ENCODE results near the gene RPP25.

Gene RPP25

GRCh38 chr15:74907163-74907870, 49.3 kb downstream of the RPP25 start:
- TF ChIP-seq, protein P1, sequence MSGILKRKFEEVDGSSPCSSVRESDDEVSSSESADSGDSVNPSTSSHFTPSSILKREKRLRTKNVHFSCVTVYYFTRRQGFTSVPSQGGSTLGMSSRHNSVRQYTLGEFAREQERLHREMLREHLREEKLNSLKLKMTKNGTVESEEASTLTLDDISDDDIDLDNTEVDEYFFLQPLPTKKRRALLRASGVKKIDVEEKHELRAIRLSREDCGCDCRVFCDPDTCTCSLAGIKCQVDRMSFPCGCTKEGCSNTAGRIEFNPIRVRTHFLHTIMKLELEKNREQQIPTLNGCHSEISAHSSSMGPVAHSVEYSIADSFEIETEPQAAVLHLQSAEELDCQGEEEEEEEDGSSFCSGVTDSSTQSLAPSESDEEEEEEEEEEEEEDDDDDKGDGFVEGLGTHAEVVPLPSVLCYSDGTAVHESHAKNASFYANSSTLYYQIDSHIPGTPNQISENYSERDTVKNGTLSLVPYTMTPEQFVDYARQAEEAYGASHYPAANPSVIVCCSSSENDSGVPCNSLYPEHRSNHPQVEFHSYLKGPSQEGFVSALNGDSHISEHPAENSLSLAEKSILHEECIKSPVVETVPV (CRISPR knock-in tag; IDR thresholded peaks at IDR 0.05): no peak
- TF ChIP-seq, protein P2, sequence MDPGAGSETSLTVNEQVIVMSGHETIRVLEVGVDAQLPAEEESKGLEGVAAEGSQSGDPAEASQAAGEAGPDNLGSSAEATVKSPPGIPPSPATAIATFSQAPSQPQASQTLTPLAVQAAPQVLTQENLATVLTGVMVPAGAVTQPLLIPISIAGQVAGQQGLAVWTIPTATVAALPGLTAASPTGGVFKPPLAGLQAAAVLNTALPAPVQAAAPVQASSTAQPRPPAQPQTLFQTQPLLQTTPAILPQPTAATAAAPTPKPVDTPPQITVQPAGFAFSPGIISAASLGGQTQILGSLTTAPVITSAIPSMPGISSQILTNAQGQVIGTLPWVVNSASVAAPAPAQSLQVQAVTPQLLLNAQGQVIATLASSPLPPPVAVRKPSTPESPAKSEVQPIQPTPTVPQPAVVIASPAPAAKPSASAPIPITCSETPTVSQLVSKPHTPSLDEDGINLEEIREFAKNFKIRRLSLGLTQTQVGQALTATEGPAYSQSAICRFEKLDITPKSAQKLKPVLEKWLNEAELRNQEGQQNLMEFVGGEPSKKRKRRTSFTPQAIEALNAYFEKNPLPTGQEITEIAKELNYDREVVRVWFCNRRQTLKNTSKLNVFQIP (CRISPR knock-in tag; IDR thresholded peaks at IDR 0.05; ENCODE audit: borderline replicate concordance, low read depth): no peak
- TF ChIP-seq ARNTL (CRISPR knock-in tag; IDR thresholded peaks at IDR 0.05; ENCODE audit: borderline replicate concordance, low read depth): no peak
- TF ChIP-seq, protein P3, sequence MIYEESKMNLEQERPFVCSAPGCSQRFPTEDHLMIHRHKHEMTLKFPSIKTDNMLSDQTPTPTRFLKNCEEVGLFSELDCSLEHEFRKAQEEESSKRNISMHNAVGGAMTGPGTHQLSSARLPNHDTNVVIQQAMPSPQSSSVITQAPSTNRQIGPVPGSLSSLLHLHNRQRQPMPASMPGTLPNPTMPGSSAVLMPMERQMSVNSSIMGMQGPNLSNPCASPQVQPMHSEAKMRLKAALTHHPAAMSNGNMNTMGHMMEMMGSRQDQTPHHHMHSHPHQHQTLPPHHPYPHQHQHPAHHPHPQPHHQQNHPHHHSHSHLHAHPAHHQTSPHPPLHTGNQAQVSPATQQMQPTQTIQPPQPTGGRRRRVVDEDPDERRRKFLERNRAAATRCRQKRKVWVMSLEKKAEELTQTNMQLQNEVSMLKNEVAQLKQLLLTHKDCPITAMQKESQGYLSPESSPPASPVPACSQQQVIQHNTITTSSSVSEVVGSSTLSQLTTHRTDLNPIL (CRISPR knock-in tag; IDR thresholded peaks at IDR 0.05; ENCODE audit: low read depth): no peak
- no peak for TF ChIP-seq CSDC2 (CRISPR knock-in tag; IDR thresholded peaks at IDR 0.05)
- TF ChIP-seq ZFP30 (CRISPR knock-in tag; IDR thresholded peaks at IDR 0.05): no peak
- TF ChIP-seq OSR1 (CRISPR knock-in tag; IDR thresholded peaks at IDR 0.05): no peak
- no peak for TF ChIP-seq ZNF565 (CRISPR knock-in tag; conservative IDR thresholded peaks at IDR 0.05; ENCODE audit: low read depth)
- TF ChIP-seq ZNF8 (CRISPR knock-in tag; IDR thresholded peaks at IDR 0.05): no peak
- no peak for TF ChIP-seq SNAI2 (CRISPR knock-in tag; IDR thresholded peaks at IDR 0.05)
- no peak for TF ChIP-seq ZFP3 (CRISPR knock-in tag; IDR thresholded peaks at IDR 0.05)
- ATAC-seq: peak; percentile 7

GRCh38 chr15:74906450-74907162, 50.0 kb downstream of the RPP25 start, which contains the start of gene FAM219B:
Gene FAM219B, minus strand, starts transcription at chr15:74906851. Its CDS starts 51 bp downstream, at chr15:74906800.
- TF ChIP-seq PATZ1 (CRISPR knock-in tag; IDR thresholded peaks at IDR 0.05; ENCODE audit: borderline replicate concordance): peak; percentile 91
- no peak for TF ChIP-seq OSR1 (CRISPR knock-in tag; IDR thresholded peaks at IDR 0.05)
- ATAC-seq: peak; percentile 94

- peak; percentile 61 for ATAC-seq
- TF ChIP-seq TOX (CRISPR knock-in tag; IDR thresholded peaks at IDR 0.05; ENCODE audit: borderline replicate concordance): no peak
- TF ChIP-seq PPARA (CRISPR knock-in tag; IDR thresholded peaks at IDR 0.05; ENCODE audit: borderline replicate concordance): no peak
- no peak for TF ChIP-seq TSHZ2 (CRISPR knock-in tag; IDR thresholded peaks at IDR 0.05)
- TF ChIP-seq ZC3H10 (CRISPR knock-in tag; IDR thresholded peaks at IDR 0.05): no peak
- TF ChIP-seq ZFP3 (CRISPR knock-in tag; IDR thresholded peaks at IDR 0.05): no peak
- no peak for TF ChIP-seq BACH2 (CRISPR knock-in tag; IDR thresholded peaks at IDR 0.05; ENCODE audit: borderline replicate concordance)
- no peak for TF ChIP-seq ISL1 (CRISPR knock-in tag; IDR thresholded peaks at IDR 0.05)
Measured at GRCh38 chr15:74906067-74906449, 50.5 kb downstream of the RPP25 start.

Measured in SK-N-SH treated with all-trans-retinoic acid at 6 μM for 48 hours (cell line).